Activated T-cell treated with anti-CD3 and anti-CD28 coated beads, Interleukin-2, amount 50 U/mL, for 24 hours (primary cell): ENCODE measurements around the gene BUD23.
"Not testable (repeated sequence)": the region's sequence is repeated elsewhere in the genome, so short reads cannot be mapped to it uniquely, and the experiment has no call there.

Source experiments
- DNase-seq: peaks from one replicate; pipeline ENCODE4 v3.0.0-alpha.2; 2020
- H3K27ac Mint-ChIP-seq: 2 replicates; pipeline ENCODE4 v1.8.0; 2020; ENCODE audit warnings: mild to moderate bottlenecking, mixed read lengths
- H3K27me3 Mint-ChIP-seq: 2 replicates; pipeline ENCODE4 v1.8.0; 2020; ENCODE audit warnings: mixed read lengths
- H3K36me3 Mint-ChIP-seq: 2 replicates; pipeline ENCODE4 v1.8.0; 2020; ENCODE audit warnings: low read depth, mixed read lengths
- H3K4me1 Mint-ChIP-seq: 2 replicates; pipeline ENCODE4 v1.8.0; 2020; ENCODE audit warnings: low read depth, mixed read lengths
- H3K4me3 Mint-ChIP-seq: 2 replicates; pipeline ENCODE4 v1.8.0; 2020; ENCODE audit warnings: mild to moderate bottlenecking, moderate library complexity, mixed read lengths
- H3K9me3 Mint-ChIP-seq: 2 replicates; pipeline ENCODE4 v1.8.0; 2020; ENCODE audit warnings: mixed read lengths

BUD23 gene

GRCh38 chr7:73701357-73701995 is 18.1 kb downstream of the BUD23 start:
- H3K36me3 Mint-ChIP-seq = peaks cover 79% of the 10 kb centered on the region
- H3K4me3 Mint-ChIP-seq = no peak overlapping the region
- peaks cover 6% of the 10 kb centered on the region for H3K4me1 Mint-ChIP-seq
- no peaks in the 10 kb centered on the region for H3K27me3 Mint-ChIP-seq
- H3K9me3 Mint-ChIP-seq = no peaks in the 10 kb centered on the region
- H3K27ac Mint-ChIP-seq = no peak overlapping the region
- DNase-seq = no peak

GRCh38 chr7:73702226-73702625 is 18.8 kb downstream of the BUD23 start:
- peak overlapping the region; percentile 13 for H3K27ac Mint-ChIP-seq
- H3K36me3 Mint-ChIP-seq = peaks cover 77% of the 10 kb centered on the region
- H3K4me1 Mint-ChIP-seq = peaks cover 13% of the 10 kb centered on the region
- H3K9me3 Mint-ChIP-seq = no peaks in the 10 kb centered on the region
- H3K27me3 Mint-ChIP-seq = no peaks in the 10 kb centered on the region
- no peak overlapping the region for H3K4me3 Mint-ChIP-seq
- no peak for DNase-seq

GRCh38 chr7:73702665-73703064 is 19.3 kb downstream of the BUD23 start:
- peaks cover 16% of the 10 kb centered on the region for H3K4me1 Mint-ChIP-seq
- no peak for DNase-seq
- H3K27me3 Mint-ChIP-seq = no peaks in the 10 kb centered on the region
- H3K36me3 Mint-ChIP-seq = peaks cover 73% of the 10 kb centered on the region
- H3K4me3 Mint-ChIP-seq = no peak overlapping the region
- H3K9me3 Mint-ChIP-seq = no peaks in the 10 kb centered on the region
- peak overlapping the region; percentile 13 for H3K27ac Mint-ChIP-seq

GRCh38 chr7:73703225-73703624 is 19.8 kb downstream of the BUD23 start:
- Mint-ChIP-seq H3K36me3 (peaks cover 67% of the 10 kb centered on the region), H3K27ac (no peak overlapping the region), H3K4me3 (no peak overlapping the region), H3K27me3 (no peaks in the 10 kb centered on the region), H3K4me1 (peaks cover 16% of the 10 kb centered on the region), H3K9me3 (no peaks in the 10 kb centered on the region)
- DNase-seq = no peak

- peaks cover 16% of the 10 kb centered on the region for H3K4me1 Mint-ChIP-seq
- H3K27me3 Mint-ChIP-seq = no peaks in the 10 kb centered on the region
- no peak overlapping the region for H3K27ac Mint-ChIP-seq
- peaks cover 62% of the 10 kb centered on the region for H3K36me3 Mint-ChIP-seq
- no peak overlapping the region for H3K4me3 Mint-ChIP-seq
- DNase-seq = peak; percentile 62
- no peaks in the 10 kb centered on the region for H3K9me3 Mint-ChIP-seq
These were observed 20.6 kb downstream of the BUD23 start for GRCh38 chr7:73703757-73704639.

GRCh38 chr7:73704640-73705550 is 21.5 kb downstream of the BUD23 start:
- no peak overlapping the region for H3K27ac Mint-ChIP-seq
- H3K27me3 Mint-ChIP-seq = no peaks in the 10 kb centered on the region
- DNase-seq = no peak
- H3K4me1 Mint-ChIP-seq = peaks cover 16% of the 10 kb centered on the region
- H3K4me3 Mint-ChIP-seq = no peak overlapping the region
- peaks cover 54% of the 10 kb centered on the region for H3K36me3 Mint-ChIP-seq
- no peaks in the 10 kb centered on the region for H3K9me3 Mint-ChIP-seq

- Mint-ChIP-seq H3K36me3 (peaks cover 49% of the 10 kb centered on the region), H3K4me3 (no peak overlapping the region), H3K27ac (no peak overlapping the region), H3K4me1 (peaks cover 16% of the 10 kb centered on the region), H3K27me3 (no peaks in the 10 kb centered on the region), H3K9me3 (no peaks in the 10 kb centered on the region)
- DNase-seq = no peak
These were observed 22.1 kb downstream of the BUD23 start for GRCh38 chr7:73705551-73705920.

GRCh38 chr7:73706126-73707044 is 23.0 kb downstream of the BUD23 start:
- H3K9me3 Mint-ChIP-seq = no peaks in the 10 kb centered on the region
- peaks cover 16% of the 10 kb centered on the region for H3K4me1 Mint-ChIP-seq
- peaks cover 44% of the 10 kb centered on the region for H3K36me3 Mint-ChIP-seq
- DNase-seq = peak; percentile 61
- peak overlapping the region; percentile 55 for H3K27ac Mint-ChIP-seq
- H3K27me3 Mint-ChIP-seq = no peaks in the 10 kb centered on the region
- no peak overlapping the region for H3K4me3 Mint-ChIP-seq

- H3K27me3 Mint-ChIP-seq = no peaks in the 10 kb centered on the region
- no peak for DNase-seq
These were observed 23.7 kb downstream of the BUD23 start for GRCh38 chr7:73707045-73707631.

GRCh38 chr7:73708961-73709549 is 25.7 kb downstream of the BUD23 start:
- Mint-ChIP-seq H3K27me3 (no peaks in the 10 kb centered on the region), H3K27ac (no peak overlapping the region), H3K36me3 (peaks cover 32% of the 10 kb centered on the region), H3K4me3 (no peak overlapping the region), H3K9me3 (no peaks in the 10 kb centered on the region), H3K4me1 (peaks cover 18% of the 10 kb centered on the region)
- DNase-seq = no peak

More at GRCh38 chr7:73707045-73707631, 23.7 kb downstream of the BUD23 start:
- H3K4me1 Mint-ChIP-seq = peaks cover 16% of the 10 kb centered on the region
- peaks cover 36% of the 10 kb centered on the region for H3K36me3 Mint-ChIP-seq
- H3K9me3 Mint-ChIP-seq = no peaks in the 10 kb centered on the region
- H3K27ac Mint-ChIP-seq = no peak overlapping the region
- H3K4me3 Mint-ChIP-seq = no peak overlapping the region

GRCh38 chr7:73712773-73713172 is 29.4 kb downstream of the BUD23 start:
- H3K4me1 Mint-ChIP-seq = peaks cover 30% of the 10 kb centered on the region
- no peak for DNase-seq
- no peak overlapping the region for H3K4me3 Mint-ChIP-seq
- no peak overlapping the region for H3K27ac Mint-ChIP-seq
- no peaks in the 10 kb centered on the region for H3K9me3 Mint-ChIP-seq
- no peaks in the 10 kb centered on the region for H3K27me3 Mint-ChIP-seq
- H3K36me3 Mint-ChIP-seq = peaks cover 23% of the 10 kb centered on the region

GRCh38 chr7:73713319-73713718 is 29.9 kb downstream of the BUD23 start:
- peaks cover 23% of the 10 kb centered on the region for H3K36me3 Mint-ChIP-seq
- H3K9me3 Mint-ChIP-seq, H3K4me3 Mint-ChIP-seq, H3K27ac Mint-ChIP-seq, H3K27me3 Mint-ChIP-seq, DNase-seq: not testable (repeated sequence)
- peaks cover 35% of the 10 kb centered on the region for H3K4me1 Mint-ChIP-seq

GRCh38 chr7:73715648-73716317 is 32.4 kb downstream of the BUD23 start:
- H3K9me3 Mint-ChIP-seq = no peaks in the 10 kb centered on the region
- H3K27me3 Mint-ChIP-seq = peaks cover 5% of the 10 kb centered on the region
- H3K4me1 Mint-ChIP-seq = peaks cover 39% of the 10 kb centered on the region
- peaks cover 20% of the 10 kb centered on the region for H3K36me3 Mint-ChIP-seq
- peak overlapping the region; percentile 43 for H3K4me3 Mint-ChIP-seq
- peak; percentile 67 for DNase-seq
- peak overlapping the region; percentile 47 for H3K27ac Mint-ChIP-seq
